Stimulated activated CD4-positive, alpha-beta T cell treated with anti-CD3 and anti-CD28 coated beads, Interleukin-15, amount 100 ng/mL, for 24 hours (primary cell): ENCODE results near the gene SCFD2.

ENCODE experiments used
- DNase-seq: peaks from one replicate; pipeline ENCODE4 v3.0.0-alpha.2; 2020

The SCFD2 gene

GRCh38 chr4:52907510-52907909 is 458.4 kb downstream of the SCFD2 start:
- no peak for DNase-seq

- no peak for DNase-seq
Observed at GRCh38 chr4:52904421-52904820, 461.4 kb downstream of the SCFD2 start.

- no peak for DNase-seq
Observed at GRCh38 chr4:52903273-52903672, 462.6 kb downstream of the SCFD2 start.

GRCh38 chr4:52894443-52894842 is 471.4 kb downstream of the SCFD2 start:
- no peak for DNase-seq

- DNase-seq: no peak
Observed at GRCh38 chr4:52892880-52893279, 473.0 kb downstream of the SCFD2 start.

- no peak for DNase-seq
Observed at GRCh38 chr4:52891743-52892142, 474.1 kb downstream of the SCFD2 start.

GRCh38 chr4:52890521-52890791 is 475.4 kb downstream of the SCFD2 start:
- no peak for DNase-seq

GRCh38 chr4:52889778-52890520 is 475.9 kb downstream of the SCFD2 start:
- no peak for DNase-seq

- DNase-seq: no peak
Observed at GRCh38 chr4:52889354-52889753, 476.5 kb downstream of the SCFD2 start.

- DNase-seq: no peak
Observed at GRCh38 chr4:52884994-52885393, 480.9 kb downstream of the SCFD2 start.

GRCh38 chr4:52883707-52884669 is 481.9 kb downstream of the SCFD2 start:
- no peak for DNase-seq

- DNase-seq: no peak
Observed at GRCh38 chr4:52883183-52883621, 482.7 kb downstream of the SCFD2 start.

GRCh38 chr4:52880994-52881393 is 484.9 kb downstream of the SCFD2 start:
- no peak for DNase-seq

GRCh38 chr4:52879471-52879870 is 486.4 kb downstream of the SCFD2 start:
- no peak for DNase-seq

- DNase-seq: no peak
Observed at GRCh38 chr4:52877694-52878093, 488.2 kb downstream of the SCFD2 start.

- DNase-seq: no peak
Observed at GRCh38 chr4:52877036-52877435, 488.8 kb downstream of the SCFD2 start.

- no peak for DNase-seq
Observed at GRCh38 chr4:52876069-52876468, 489.8 kb downstream of the SCFD2 start.

GRCh38 chr4:52874948-52875347 is 490.9 kb downstream of the SCFD2 start:
- no peak for DNase-seq

GRCh38 chr4:52873861-52874343 is 492.0 kb downstream of the SCFD2 start:
- DNase-seq: no peak

GRCh38 chr4:52873191-52873590 is 492.7 kb downstream of the SCFD2 start:
- no peak for DNase-seq

- DNase-seq: no peak
Observed at GRCh38 chr4:52870225-52870624, 495.6 kb downstream of the SCFD2 start.

GRCh38 chr4:52869656-52870055 is 496.2 kb downstream of the SCFD2 start:
- no peak for DNase-seq

- DNase-seq: no peak
Observed at GRCh38 chr4:52869196-52869595, 496.7 kb downstream of the SCFD2 start.

GRCh38 chr4:52868133-52868532 is 497.7 kb downstream of the SCFD2 start:
- no peak for DNase-seq
